C4-2B (cell line): Measurements from ENCODE around the gene WDR5.
"Not testable (repeated sequence)": the region's sequence is repeated elsewhere in the genome, so short reads cannot be mapped to it uniquely, and the experiment has no call there.

ENCODE experiments used
- H3K27ac ChIP-seq: fragments of 450-650 bp; 2 replicates; pipeline ENCODE4 v1.5.1; 2017
- CTCF ChIP-seq: fragments of 450-650 bp; conservative IDR thresholded peaks from 2 replicates; pipeline ENCODE4 v1.5.1; 2017; ENCODE audit warnings: mild to moderate bottlenecking
- ZFX ChIP-seq: fragments of 450-650 bp; IDR thresholded peaks from 2 replicates; pipeline ENCODE4 v1.6.1; 2017

WDR5 gene

GRCh38 chr9:134135343-134136117, at the start of gene WDR5:
WDR5 (plus strand) TSS chr9:134136082; CDS start chr9:134139878, 3,796 bp downstream.
- H3K27ac ChIP-seq, result peak within 1 kb of the TSS; percentile 99
- peak; percentile 88 for TF ChIP-seq ZFX
- no peak for TF ChIP-seq CTCF

GRCh38 chr9:134088063-134088725, 47.7 kb upstream of the WDR5 start:
- TF ChIP-seq CTCF (no peak), ZFX (no peak)
- H3K27ac ChIP-seq, result no peak overlapping the region

GRCh38 chr9:134089972-134090371, 45.9 kb upstream of the WDR5 start:
- no peak overlapping the region for H3K27ac ChIP-seq
- no peak for TF ChIP-seq ZFX
- no peak for TF ChIP-seq CTCF

GRCh38 chr9:134099123-134099761, 36.6 kb upstream of the WDR5 start:
- H3K27ac ChIP-seq, result no peak overlapping the region
- TF ChIP-seq ZFX (no peak), CTCF (peak; percentile 95)

GRCh38 chr9:134100040-134100439, 35.8 kb upstream of the WDR5 start:
- H3K27ac ChIP-seq, result no peak overlapping the region
- TF ChIP-seq CTCF (no peak), ZFX (no peak)

- not testable (repeated sequence) for H3K27ac ChIP-seq
Measured at GRCh38 chr9:134101133-134101532, 34.7 kb upstream of the WDR5 start.

GRCh38 chr9:134101623-134102149, 34.2 kb upstream of the WDR5 start:
- no peak overlapping the region for H3K27ac ChIP-seq
- TF ChIP-seq CTCF (no peak), ZFX (no peak)
